Esophagus muscularis mucosa (tissue), 4 donors: Measurements from ENCODE around the gene IGFALS.

Experiments
- EP300 ChIP-seq: sonication (generic); formaldehyde crosslinking; IDR thresholded peaks from one replicate; pipeline ENCODE4 v1.6.1; 2017; ENCODE audit warnings: antibody characterized with exemption
- POLR2AphosphoS5 ChIP-seq, 2 donors: sonication (generic); formaldehyde crosslinking; IDR thresholded peaks; one replicate each; pipeline ENCODE4 v1.6.1; 2017; ENCODE audit warnings: antibody characterized with exemption in 2 of 2
- TF ChIP-seq, protein P1 (sequence below), 3 experiments: fragments of 200-600 bp in 2 of 3; fragments of 450-650 bp in 1 of 3; sonication (generic) in 2 of 3; IDR thresholded peaks; one replicate each; pipeline ENCODE4 v1.5.1; 2017 to 2019; ENCODE audit warnings: antibody characterized with exemption in 3 of 3, mild to moderate bottlenecking in 2 of 3, moderate library complexity in 1 of 3

DNA sequence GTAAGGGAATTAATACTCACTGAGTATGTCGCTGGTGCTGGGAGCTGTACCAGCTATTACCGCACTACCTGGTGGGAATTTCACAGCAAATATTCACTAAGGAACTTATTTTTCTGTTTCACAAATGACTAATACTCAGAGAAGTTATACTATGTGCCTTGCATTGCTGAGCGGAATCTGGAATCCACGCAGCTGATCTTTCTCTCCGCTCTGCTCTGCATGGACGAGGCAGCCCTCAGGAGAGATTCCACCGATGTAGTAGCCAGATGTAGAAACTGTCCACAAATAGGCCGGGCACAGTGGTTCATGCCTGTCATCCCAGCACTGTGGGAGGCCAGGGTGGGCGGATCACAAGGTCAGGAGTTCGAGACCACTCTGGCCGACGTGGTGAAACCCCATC is 39.3 kb downstream of the IGFALS start:
- TF ChIP-seq POLR2AphosphoS5 (IDR thresholded peaks at IDR 0.05) (no peak), EP300 (no peak)
- TF ChIP-seq, protein P1, sequence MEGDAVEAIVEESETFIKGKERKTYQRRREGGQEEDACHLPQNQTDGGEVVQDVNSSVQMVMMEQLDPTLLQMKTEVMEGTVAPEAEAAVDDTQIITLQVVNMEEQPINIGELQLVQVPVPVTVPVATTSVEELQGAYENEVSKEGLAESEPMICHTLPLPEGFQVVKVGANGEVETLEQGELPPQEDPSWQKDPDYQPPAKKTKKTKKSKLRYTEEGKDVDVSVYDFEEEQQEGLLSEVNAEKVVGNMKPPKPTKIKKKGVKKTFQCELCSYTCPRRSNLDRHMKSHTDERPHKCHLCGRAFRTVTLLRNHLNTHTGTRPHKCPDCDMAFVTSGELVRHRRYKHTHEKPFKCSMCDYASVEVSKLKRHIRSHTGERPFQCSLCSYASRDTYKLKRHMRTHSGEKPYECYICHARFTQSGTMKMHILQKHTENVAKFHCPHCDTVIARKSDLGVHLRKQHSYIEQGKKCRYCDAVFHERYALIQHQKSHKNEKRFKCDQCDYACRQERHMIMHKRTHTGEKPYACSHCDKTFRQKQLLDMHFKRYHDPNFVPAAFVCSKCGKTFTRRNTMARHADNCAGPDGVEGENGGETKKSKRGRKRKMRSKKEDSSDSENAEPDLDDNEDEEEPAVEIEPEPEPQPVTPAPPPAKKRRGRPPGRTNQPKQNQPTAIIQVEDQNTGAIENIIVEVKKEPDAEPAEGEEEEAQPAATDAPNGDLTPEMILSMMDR (IDR thresholded peaks at IDR 0.05) = no peak
